Smooth muscle cell (in vitro differentiated cells): ENCODE measurements around the gene MINDY4. TPM values are rescaled to one million over a fixed set of nuclear protein-coding genes. Genes with fewer than 3 reads are reported as not detected.

ENCODE experiments used
- DNase-seq: peaks from one replicate; lab custom pipeline; 2025; ENCODE audit not compliant: unreplicated experiment; lab: John Stamatoyannopoulos, UW
- H2AFZ ChIP-seq: fragments of 200-600 bp; sonication (generic); 2 replicates; pipeline ENCODE4 v1.6.0; 2016; ENCODE audit warnings: antibody characterized with exemption, low read depth, mild to moderate bottlenecking
- H3F3A ChIP-seq: fragments of 200-600 bp; sonication (generic); 2 replicates; pipeline ENCODE4 v1.6.0; 2017; ENCODE audit warnings: antibody characterized with exemption, low read depth
- H3K27ac ChIP-seq: fragments of 200-600 bp; sonication (generic); 2 replicates; pipeline ENCODE4 v1.5.1; 2016; ENCODE audit warnings: low read depth, mild to moderate bottlenecking
- H3K27me3 ChIP-seq: fragments of 200-600 bp; sonication (generic); 2 replicates; pipeline ENCODE4 v1.6.1; 2016; ENCODE audit warnings: low read depth, mild to moderate bottlenecking
- H3K36me3 ChIP-seq: fragments of 200-600 bp; sonication (generic); 2 replicates; pipeline ENCODE4 v1.5.1; 2016; ENCODE audit warnings: low read depth
- H3K4me1 ChIP-seq: fragments of 200-600 bp; sonication (generic); 2 replicates; pipeline ENCODE4 v1.5.1; 2016; ENCODE audit warnings: low read depth
- H3K4me2 ChIP-seq: fragments of 200-600 bp; sonication (generic); 2 replicates; pipeline ENCODE4 v1.6.0; 2016; ENCODE audit warnings: mild to moderate bottlenecking
- H3K4me3 ChIP-seq: fragments of 200-600 bp; sonication (generic); 2 replicates; pipeline ENCODE4 v1.5.1; 2016; ENCODE audit warnings: mild to moderate bottlenecking
- H3K79me2 ChIP-seq: fragments of 200-600 bp; sonication (generic); 2 replicates; pipeline ENCODE4 v1.6.0; 2016; ENCODE audit warnings: low read depth, mild to moderate bottlenecking
- H3K9ac ChIP-seq: fragments of 200-600 bp; sonication (generic); 2 replicates; pipeline ENCODE4 v1.6.0; 2016; ENCODE audit warnings: low read depth
- H3K9me3 ChIP-seq: fragments of 200-600 bp; sonication (generic); replicated peaks from 2 replicates; pipeline ENCODE4 v1.5.1; 2016; ENCODE audit warnings: low read depth
- H4K20me1 ChIP-seq: fragments of 200-600 bp; sonication (generic); 2 replicates; pipeline ENCODE4 v1.6.0; 2016; ENCODE audit warnings: low read depth
- CTCF ChIP-seq: fragments of 200-600 bp; sonication (generic); IDR thresholded peaks from 2 replicates; pipeline ENCODE4 v1.5.1; 2017; ENCODE audit warnings: borderline replicate concordance, mild to moderate bottlenecking, antibody characterized with exemption; ENCODE audit not compliant: insufficient read depth, poor library complexity, severe bottlenecking
- WGBS: methylation state at CpG from one replicate; pipeline ENCODE4 v1.1.7; 2016; ENCODE audit warnings: low lambda C conversion rate; 5-methylcytosine and 5-hydroxymethylcytosine counted together
- polyA plus RNA-seq: library from polyadenylated mRNA; unstranded; fragments of >200 nt; fragmentation: Nextera tagmentation; extraction: Ambion mirVana; gene quantifications from 2 replicates; pipeline ENCODE4 v1.2.1, GENCODE V29; 2016
- total RNA-seq: library from RNA; depleted of rRNA; stranded (reverse); fragments of >200 nt; gene quantifications from 2 replicates; pipeline ENCODE4 v1.2.3, GENCODE V29; 2014

Gene MINDY4
- total and polyA plus RNA-seq, 2 experiments from 2014 or later = 4.9 to 5.3 TPM

- 72% methylated on average over 6 of the region's 6 CpGs for WGBS
- Histone ChIP-seq H3K27ac (no peak overlapping the region), H3K4me2 (no peak overlapping the region), H3K79me2 (no peaks in the 10 kb centered on the region), H2AFZ (no peak overlapping the region), H3K4me3 (no peak overlapping the region), H3K27me3 (no peaks in the 10 kb centered on the region), H3K9me3 (no peaks in the 10 kb centered on the region), H3F3A (no peaks in the 10 kb centered on the region), H3K9ac (no peak overlapping the region), H3K4me1 (no peaks in the 10 kb centered on the region), H3K36me3 (no peaks in the 10 kb centered on the region), H4K20me1 (no peaks in the 10 kb centered on the region)
- no peak for DNase-seq
- TF ChIP-seq CTCF = no peak
Measured at GRCh38 chr7:30728591-30729100, 42.6 kb upstream of the MINDY4 start.

GRCh38 chr7:30729642-30730041 lies 41.6 kb upstream of the MINDY4 start:
- no peaks in the 10 kb centered on the region for H3K9me3 ChIP-seq
- no peak overlapping the region for H3K4me3 ChIP-seq
- whole genome bisulfite sequencing = 72% methylated on average over 2 of the region's 2 CpGs

GRCh38 chr7:30730097-30730496 lies 41.1 kb upstream of the MINDY4 start:
- H3K27ac ChIP-seq = no peak overlapping the region
- H3F3A ChIP-seq = no peaks in the 10 kb centered on the region
- H3K36me3 ChIP-seq = no peaks in the 10 kb centered on the region
- H4K20me1 ChIP-seq = no peaks in the 10 kb centered on the region
- 97% methylated on average over 2 of the region's 2 CpGs for WGBS
- no peaks in the 10 kb centered on the region for H3K27me3 ChIP-seq
- no peak for DNase-seq
- H2AFZ ChIP-seq = no peak overlapping the region
- no peaks in the 10 kb centered on the region for H3K79me2 ChIP-seq
- no peak overlapping the region for H3K4me3 ChIP-seq
- no peak overlapping the region for H3K4me2 ChIP-seq
- no peak for TF ChIP-seq CTCF
- no peak overlapping the region for H3K9ac ChIP-seq
- H3K9me3 ChIP-seq = no peaks in the 10 kb centered on the region
- H3K4me1 ChIP-seq = no peaks in the 10 kb centered on the region

More at GRCh38 chr7:30729642-30730041, 41.6 kb upstream of the MINDY4 start:
- Histone ChIP-seq H3F3A (no peaks in the 10 kb centered on the region), H4K20me1 (no peaks in the 10 kb centered on the region), H3K4me2 (no peak overlapping the region), H3K4me1 (no peaks in the 10 kb centered on the region), H3K27me3 (no peaks in the 10 kb centered on the region), H3K36me3 (no peaks in the 10 kb centered on the region), H2AFZ (no peak overlapping the region), H3K79me2 (no peaks in the 10 kb centered on the region), H3K9ac (no peak overlapping the region), H3K27ac (no peak overlapping the region)
- DNase-seq = no peak
- no peak for TF ChIP-seq CTCF

GRCh38 chr7:30730996-30731395 lies 40.2 kb upstream of the MINDY4 start:
- H3K36me3 ChIP-seq = no peaks in the 10 kb centered on the region

More at GRCh38 chr7:30730996-30731395, 40.2 kb upstream of the MINDY4 start:
- Histone ChIP-seq H3K4me1 (no peaks in the 10 kb centered on the region), H3K27ac (no peak overlapping the region), H3K9me3 (no peaks in the 10 kb centered on the region), H3K27me3 (no peaks in the 10 kb centered on the region), H3K4me3 (no peak overlapping the region), H3K4me2 (no peak overlapping the region), H4K20me1 (no peaks in the 10 kb centered on the region), H3K9ac (no peak overlapping the region), H3F3A (no peaks in the 10 kb centered on the region), H3K79me2 (no peaks in the 10 kb centered on the region), H2AFZ (no peak overlapping the region)
- TF ChIP-seq CTCF = no peak
- no peak for DNase-seq
- 79% methylated on average over 4 of the region's 4 CpGs for WGBS
